Kidney (tissue), 14 donors: ENCODE data around the gene PPP2CA. TPM values are rescaled to one million over a fixed set of nuclear protein-coding genes. Genes with fewer than 3 reads are reported as not detected.

Experiments used
- DNase-seq, 5 donors: peaks; one replicate each; pipeline ENCODE4 v3.0.0-alpha.2; 2013 to 2020
- FAIRE-seq: peaks from 2 replicates; lab custom pipeline; 2012; peaks lifted over from hg19 to GRCh38; lab: Jason Lieb, UNC
- H3K27ac ChIP-seq, 2 donors: one replicate each; pipeline ENCODE4 v1.7.0; 2013; ENCODE audit warnings: low read depth in 2 of 2, low read length in 2 of 2, inconsistent platforms in 1 of 2
- H3K27me3 ChIP-seq: one replicate; pipeline ENCODE4 v1.7.1; 2013; ENCODE audit warnings: low read length, inconsistent platforms; ENCODE audit not compliant: control insufficient read depth, insufficient read depth
- H3K36me3 ChIP-seq, 3 donors: one replicate each; pipeline versions ENCODE4 v1.7.0 to v1.7.1; 2013; ENCODE audit warnings: low read length in 3 of 3, control low read depth in 1 of 3, inconsistent platforms in 1 of 3; ENCODE audit not compliant: insufficient read depth in 3 of 3, control insufficient read depth in 2 of 3
- H3K4me1 ChIP-seq, 3 donors: one replicate each; pipeline versions ENCODE4 v1.7.0 to v1.7.1; 2013; ENCODE audit warnings: low read length in 3 of 3, inconsistent platforms in 1 of 3, low read depth in 1 of 3; ENCODE audit not compliant: control insufficient read depth in 2 of 3, insufficient read depth in 2 of 3
- H3K4me3 ChIP-seq, 3 donors: one replicate each; pipeline versions ENCODE4 v1.7.0 to v1.8.1; 2013; ENCODE audit warnings: low read length in 3 of 3, control low read depth in 1 of 3, inconsistent platforms in 1 of 3
- H3K9ac ChIP-seq, 3 donors: one replicate each; pipeline versions ENCODE4 v1.7.0 to v1.7.1; 2013; ENCODE audit warnings: low read length in 3 of 3, control low read depth in 1 of 3, inconsistent platforms in 1 of 3
- H3K9me3 ChIP-seq, 3 donors: one replicate each; pipeline versions ENCODE4 v1.7.0 to v1.7.1; 2013; ENCODE audit warnings: low read length in 3 of 3, control low read depth in 1 of 3, inconsistent platforms in 1 of 3; ENCODE audit not compliant: control insufficient read depth in 2 of 3, insufficient read depth in 1 of 3
- intact Hi-C: fragments of 100-400 bp; cut with DNase I; formaldehyde crosslinking; loops from one replicate; pipeline ENCODE4 v1.11.1; 2022
- polyA plus RNA-seq: library from polyadenylated mRNA; stranded (reverse); fragments of 350-450 nt; fragmentation: Illumina TruSeq; extraction: RNeasy Lipid Tissue Mini Kit (QIAGEN cat#74804); gene quantifications from one replicate; pipeline ENCODE4 v1.2.3, GENCODE V29; 2014; ENCODE audit warnings: low read depth, low replicate concordance; ENCODE audit not compliant: insufficient read depth
- total RNA-seq: library from RNA; stranded (reverse); fragmentation: NEBNext Ultra II Directional; extraction: Animal tissue kit (Norgen Biotek cat#: 25700); gene quantifications from one replicate; pipeline ENCODE4 v1.2.1, GENCODE V29; 2021
- TF ChIP-seq, protein P1 (sequence below): IDR thresholded peaks from 3 replicates; pipeline ENCODE4 v1.5.1; 2012; ENCODE audit warnings: mild to moderate bottlenecking, moderate library complexity, borderline replicate concordance; ENCODE audit not compliant: insufficient read depth; ENCODE audit errors: extremely low read depth
- donor health status: control.
- donor health status: control.
- donor health status: control.
- donor health status: control.
- donor health status: control.
- donor health status: DM: yes; HTN: yes; CAD: no.
- donor health status: Normal renal cell carcinoma (clear cell type).

Gene PPP2CA
- total and polyA plus RNA-seq, 2 donors from 2014 or later = 94.8 to 121 TPM

DNA sequence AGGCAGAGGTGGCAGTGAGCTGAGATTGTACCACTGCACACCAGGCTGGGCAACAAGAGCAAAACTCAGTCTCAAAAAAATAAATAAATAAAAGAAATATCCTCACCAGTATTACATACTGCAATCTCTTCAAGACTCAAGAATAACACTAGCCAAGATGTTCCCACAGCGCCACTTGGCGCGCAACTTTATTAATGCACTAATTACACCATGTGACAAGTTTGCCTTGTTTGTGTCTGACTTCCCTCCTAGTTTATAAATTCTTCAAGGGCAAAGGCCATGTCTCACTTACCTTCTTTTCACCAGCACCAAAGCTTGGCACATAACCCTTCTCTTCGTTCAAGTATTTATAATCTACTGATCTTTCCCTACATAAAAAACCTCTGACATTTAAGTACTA is 53.9 kb downstream of the PPP2CA start:
- Histone ChIP-seq H3K4me1 (peaks cover 0 to 18% (median 5%) of the 10 kb centered on the region in 3 donors), H3K27ac (no peak overlapping the region), H3K36me3 (peaks cover 10 to 31% (median 23%) of the 10 kb centered on the region in 3 donors), H3K27me3 (no peaks in the 10 kb centered on the region), H3K9ac (no peak overlapping the region), H3K4me3 (no peak overlapping the region), H3K9me3 (no peaks in the 10 kb centered on the region)
- DNase-seq (no peak), FAIRE-seq (no peak)
- intact Hi-C loops = no loop called here
- TF ChIP-seq, protein P1, sequence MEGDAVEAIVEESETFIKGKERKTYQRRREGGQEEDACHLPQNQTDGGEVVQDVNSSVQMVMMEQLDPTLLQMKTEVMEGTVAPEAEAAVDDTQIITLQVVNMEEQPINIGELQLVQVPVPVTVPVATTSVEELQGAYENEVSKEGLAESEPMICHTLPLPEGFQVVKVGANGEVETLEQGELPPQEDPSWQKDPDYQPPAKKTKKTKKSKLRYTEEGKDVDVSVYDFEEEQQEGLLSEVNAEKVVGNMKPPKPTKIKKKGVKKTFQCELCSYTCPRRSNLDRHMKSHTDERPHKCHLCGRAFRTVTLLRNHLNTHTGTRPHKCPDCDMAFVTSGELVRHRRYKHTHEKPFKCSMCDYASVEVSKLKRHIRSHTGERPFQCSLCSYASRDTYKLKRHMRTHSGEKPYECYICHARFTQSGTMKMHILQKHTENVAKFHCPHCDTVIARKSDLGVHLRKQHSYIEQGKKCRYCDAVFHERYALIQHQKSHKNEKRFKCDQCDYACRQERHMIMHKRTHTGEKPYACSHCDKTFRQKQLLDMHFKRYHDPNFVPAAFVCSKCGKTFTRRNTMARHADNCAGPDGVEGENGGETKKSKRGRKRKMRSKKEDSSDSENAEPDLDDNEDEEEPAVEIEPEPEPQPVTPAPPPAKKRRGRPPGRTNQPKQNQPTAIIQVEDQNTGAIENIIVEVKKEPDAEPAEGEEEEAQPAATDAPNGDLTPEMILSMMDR = peak; percentile 14

GRCh38 chr5:134162592-134162991 is 63.3 kb downstream of the PPP2CA start:
- Histone ChIP-seq H3K36me3 (peaks cover 12 to 30% (median 21%) of the 10 kb centered on the region in 3 donors), H3K27me3 (no peaks in the 10 kb centered on the region)
- FAIRE-seq = no peak

GRCh38 chr5:134161513-134162395 is 64.1 kb downstream of the PPP2CA start:
- Histone ChIP-seq H3K9ac (no peak overlapping the region), H3K36me3 (peaks cover 11 to 29% (median 21%) of the 10 kb centered on the region in 3 donors), H3K4me1 (no peaks in the 10 kb centered on the region), H3K27ac (no peak overlapping the region), H3K27me3 (no peaks in the 10 kb centered on the region), H3K9me3 (no peaks in the 10 kb centered on the region), H3K4me3 (no peak overlapping the region)
- DNase-seq = peak in 1 of 5 donors; percentile 22
- no peak for FAIRE-seq
- intact Hi-C loops = no loop called here
- TF ChIP-seq, protein P1 = no peak

More at GRCh38 chr5:134162592-134162991, 63.3 kb downstream of the PPP2CA start:
- TF ChIP-seq, protein P1 = no peak
- Histone ChIP-seq H3K9ac (no peak overlapping the region), H3K9me3 (no peaks in the 10 kb centered on the region), H3K4me1 (no peaks in the 10 kb centered on the region), H3K27ac (no peak overlapping the region), H3K4me3 (no peak overlapping the region)
- intact Hi-C loops = no loop called here
- DNase-seq = no peak
